Astrocyte (in vitro differentiated cells and primary cell): Measurements from ENCODE around the gene BCL2.

Source experiments
- CTCF ChIP-seq: IDR thresholded peaks from 2 replicates; pipeline ENCODE4 v1.5.1; 2011; ENCODE audit warnings: low read depth, mild to moderate bottlenecking, inconsistent platforms, low read length, moderate library complexity; ENCODE audit not compliant: insufficient read depth
- EZH2 ChIP-seq: IDR thresholded peaks from 2 replicates; pipeline ENCODE4 v1.6.1; 2012; ENCODE audit warnings: mild to moderate bottlenecking, low read length, inconsistent platforms; ENCODE audit not compliant: insufficient read depth

- no peak for TF ChIP-seq CTCF
- TF ChIP-seq EZH2: no peak
Measured at GRCh38 chr18:63298400-63299365, 20.9 kb downstream of the BCL2 start.
